ENCODE data around the gene CD53. TPM values are rescaled to one million over a fixed set of nuclear protein-coding genes. Genes with fewer than 3 reads are reported as not detected.

CD53 gene
- total and polyA plus RNA-seq, 9 of the 15 experiments (the other 6 are each of a cell fraction or from before 2014, with no cell fraction given), result 63.5 to 220 (median 131) TPM

DNA sequence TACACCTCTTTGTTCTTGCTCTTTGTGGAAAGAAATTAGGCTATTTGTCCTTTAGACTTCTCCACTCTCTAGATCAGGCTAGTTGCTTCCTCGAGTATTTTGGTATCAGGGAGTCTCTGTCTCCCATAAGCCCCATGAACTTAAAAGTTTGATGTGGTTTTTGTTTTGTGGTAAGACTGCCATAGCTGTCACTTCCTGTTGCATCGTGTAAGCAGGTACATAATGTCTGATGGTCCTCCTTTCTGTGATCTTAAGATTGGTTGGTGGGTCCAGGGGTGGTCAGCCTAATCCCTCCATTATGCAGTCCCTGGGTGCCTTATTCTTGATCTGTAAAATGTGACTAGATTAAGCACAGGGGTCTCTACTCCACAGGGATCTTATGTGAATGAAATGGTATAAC, 23.1 kb downstream of the CD53 start (continued):
- TF ChIP-seq MBD2 (IDR thresholded peaks at IDR 0.05; ENCODE audit: borderline replicate concordance, low read depth), result no peak
- no peak for TF ChIP-seq YBX1 (IDR thresholded peaks at IDR 0.05)
- TF ChIP-seq POLR2G (IDR thresholded peaks at IDR 0.05; ENCODE audit: low read depth, low read length), result no peak

- POLR2A ChIA-PET, result interaction anchor here (0.7 to 1.3 kb wide), 3 partner anchors 9 to 116 kb away, joined by 3 to 6 read pairs (median 3); no protein-coding TSS in a partner anchor
- intact Hi-C loops (cut with micrococcal nuclease), result no loop called here
- WGBS (ENCODE audit: insufficient coverage, low coverage, missing lambda C conversion rate), result 72% methylated on average over 2 of the region's 2 CpGs
- DNase-seq (ENCODE audit: extremely low read depth in 1 of 4, low spot score in 3 of 4), result no peak
- Histone ChIP-seq H3K27ac (ENCODE audit: extremely low read depth, low read depth, low read length) (no peak overlapping the region), H3K4me1 (replicated peaks in 1 of 2; ENCODE audit: control insufficient read depth in 2 of 2, insufficient read depth in 2 of 2, low read length in 2 of 2) (peaks cover 0 to 7% of the 10 kb centered on the region in 2 experiments; a peak in 3 of 5 replicates), H3K9ac (ENCODE audit: insufficient read depth in 1 of 2, low read depth in 2 of 2, low read length in 2 of 2) (no peak overlapping the region), H3K4me2 (ENCODE audit: insufficient read depth, low read length) (no peak overlapping the region), H3K4me3 (no peak overlapping the region), H3K79me2 (ENCODE audit: control insufficient read depth, insufficient read depth, low read length) (peaks cover 4% of the 10 kb centered on the region; the same call in 1 of the 3 replicates), H3K9me1 (ENCODE audit: control insufficient read depth, insufficient read depth, low read length) (no peaks in the 10 kb centered on the region), H3K9me3 (replicated peaks; ENCODE audit: control insufficient read depth, insufficient read depth, low read depth, low read length) (no peaks in the 10 kb centered on the region), H3K27me3 (ENCODE audit: control insufficient read depth in 2 of 2, insufficient read depth in 2 of 2, low read length in 2 of 2) (no peaks in the 10 kb centered on the region), H2AFZ (ENCODE audit: low read depth, low read length) (no peak overlapping the region), H4K20me1 (replicated peaks; ENCODE audit: control insufficient read depth, insufficient read depth, low read length) (no peaks in the 10 kb centered on the region), H3K36me3 (ENCODE audit: control insufficient read depth, insufficient read depth, low read length) (peaks cover 36% of the 10 kb centered on the region; the same call in 1 of the 3 replicates)
- in situ Hi-C loops (cut with MboI), result no loop called here
- TF ChIP-seq FOS (IDR thresholded peaks at IDR 0.05; ENCODE audit: extremely low read depth, insufficient read length) (no peak), FOXP4 (CRISPR knock-in tag; IDR thresholded peaks at IDR 0.05; ENCODE audit: borderline replicate concordance) (no peak), FOXJ2 (tag; IDR thresholded peaks at IDR 0.05) (no peak), CGGBP1 (CRISPR knock-in tag; IDR thresholded peaks at IDR 0.05) (no peak), MEIS2 (IDR thresholded peaks at IDR 0.05; ENCODE audit: partially characterized antibody) (no peak), CXXC5 (CRISPR knock-in tag; IDR thresholded peaks at IDR 0.05) (no peak), SETDB1 (IDR thresholded peaks at IDR 0.05; ENCODE audit: low read length) (no peak), ZNF766 (CRISPR knock-in tag; conservative IDR thresholded peaks at IDR 0.05) (no peak)
- TF ChIP-seq, protein P1, sequence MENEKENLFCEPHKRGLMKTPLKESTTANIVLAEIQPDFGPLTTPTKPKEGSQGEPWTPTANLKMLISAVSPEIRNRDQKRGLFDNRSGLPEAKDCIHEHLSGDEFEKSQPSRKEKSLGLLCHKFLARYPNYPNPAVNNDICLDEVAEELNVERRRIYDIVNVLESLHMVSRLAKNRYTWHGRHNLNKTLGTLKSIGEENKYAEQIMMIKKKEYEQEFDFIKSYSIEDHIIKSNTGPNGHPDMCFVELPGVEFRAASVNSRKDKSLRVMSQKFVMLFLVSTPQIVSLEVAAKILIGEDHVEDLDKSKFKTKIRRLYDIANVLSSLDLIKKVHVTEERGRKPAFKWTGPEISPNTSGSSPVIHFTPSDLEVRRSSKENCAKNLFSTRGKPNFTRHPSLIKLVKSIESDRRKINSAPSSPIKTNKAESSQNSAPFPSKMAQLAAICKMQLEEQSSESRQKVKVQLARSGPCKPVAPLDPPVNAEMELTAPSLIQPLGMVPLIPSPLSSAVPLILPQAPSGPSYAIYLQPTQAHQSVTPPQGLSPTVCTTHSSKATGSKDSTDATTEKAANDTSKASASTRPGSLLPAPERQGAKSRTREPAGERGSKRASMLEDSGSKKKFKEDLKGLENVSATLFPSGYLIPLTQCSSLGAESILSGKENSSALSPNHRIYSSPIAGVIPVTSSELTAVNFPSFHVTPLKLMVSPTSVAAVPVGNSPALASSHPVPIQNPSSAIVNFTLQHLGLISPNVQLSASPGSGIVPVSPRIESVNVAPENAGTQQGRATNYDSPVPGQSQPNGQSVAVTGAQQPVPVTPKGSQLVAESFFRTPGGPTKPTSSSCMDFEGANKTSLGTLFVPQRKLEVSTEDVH (IDR thresholded peaks at IDR 0.05; ENCODE audit: low read depth, partially characterized antibody), result no peak
- TF ChIP-seq, protein P2, sequence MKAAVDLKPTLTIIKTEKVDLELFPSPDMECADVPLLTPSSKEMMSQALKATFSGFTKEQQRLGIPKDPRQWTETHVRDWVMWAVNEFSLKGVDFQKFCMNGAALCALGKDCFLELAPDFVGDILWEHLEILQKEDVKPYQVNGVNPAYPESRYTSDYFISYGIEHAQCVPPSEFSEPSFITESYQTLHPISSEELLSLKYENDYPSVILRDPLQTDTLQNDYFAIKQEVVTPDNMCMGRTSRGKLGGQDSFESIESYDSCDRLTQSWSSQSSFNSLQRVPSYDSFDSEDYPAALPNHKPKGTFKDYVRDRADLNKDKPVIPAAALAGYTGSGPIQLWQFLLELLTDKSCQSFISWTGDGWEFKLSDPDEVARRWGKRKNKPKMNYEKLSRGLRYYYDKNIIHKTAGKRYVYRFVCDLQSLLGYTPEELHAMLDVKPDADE (conservative IDR thresholded peaks at IDR 0.05; ENCODE audit: control insufficient read depth, low read depth, low read length), result no peak
- BruUV-seq (replicated peaks), result no TSS peak
- CTCF ChIA-PET (ENCODE audit: low intra/inter-chr PET ratio), result no interaction called here
- no peak for ATAC-seq
- FAIRE-seq, result no peak
These were observed 24.7 kb downstream of the CD53 start for GRCh38 chr1:110897681-110898080.

All from K562 (cell line).